CD4-positive, alpha-beta T cell treated with Interleukin-4 for 4 hours (primary cell): Measurements from ENCODE around the gene DNAJC5G.
A peak's percentile ranks its signal among the peaks of the same experiment; 100 is the strongest.

Source experiments
- DNase-seq: peaks from one replicate; pipeline ENCODE4 v3.0.0-alpha.2; 2020

Gene DNAJC5G

GRCh38 chr2:27275211-27276150 is at the start of gene DNAJC5G:
Gene DNAJC5G (plus strand): TSS chr2:27275433. CDS start chr2:27276729, 1,296 bp downstream.
- DNase-seq: no peak

- no peak for DNase-seq
Measured at GRCh38 chr2:27225526-27225925, 49.7 kb upstream of the DNAJC5G start.

- no peak for DNase-seq
Measured at GRCh38 chr2:27227501-27227900, 47.7 kb upstream of the DNAJC5G start.

- DNase-seq: no peak
Measured at GRCh38 chr2:27231921-27232320, 43.3 kb upstream of the DNAJC5G start.

GRCh38 chr2:27233341-27233740 is 41.9 kb upstream of the DNAJC5G start:
- DNase-seq: no peak

- no peak for DNase-seq
Measured at GRCh38 chr2:27236136-27236535, 39.1 kb upstream of the DNAJC5G start.

- DNase-seq: no peak
Measured at GRCh38 chr2:27236626-27237025, 38.6 kb upstream of the DNAJC5G start.

- DNase-seq: no peak
Measured at GRCh38 chr2:27237341-27237945, 37.8 kb upstream of the DNAJC5G start.

GRCh38 chr2:27238976-27239375 is 36.3 kb upstream of the DNAJC5G start:
- no peak for DNase-seq

- no peak for DNase-seq
Measured at GRCh38 chr2:27240406-27240805, 34.8 kb upstream of the DNAJC5G start.

- DNase-seq: no peak
Measured at GRCh38 chr2:27241761-27242613, 33.2 kb upstream of the DNAJC5G start.

- no peak for DNase-seq
Measured at GRCh38 chr2:27242614-27242951, 32.6 kb upstream of the DNAJC5G start.

GRCh38 chr2:27243391-27244130 is 31.7 kb upstream of the DNAJC5G start:
- no peak for DNase-seq

- no peak for DNase-seq
Measured at GRCh38 chr2:27245116-27245515, 30.1 kb upstream of the DNAJC5G start.

- DNase-seq: no peak
Measured at GRCh38 chr2:27245626-27246025, 29.6 kb upstream of the DNAJC5G start.

- no peak for DNase-seq
Measured at GRCh38 chr2:27247893-27248292, 27.3 kb upstream of the DNAJC5G start.

GRCh38 chr2:27249159-27249890 is 25.9 kb upstream of the DNAJC5G start:
- DNase-seq: no peak

- peak; percentile 31 for DNase-seq
Measured at GRCh38 chr2:27249891-27250651, 25.2 kb upstream of the DNAJC5G start.

GRCh38 chr2:27250652-27251379 is 24.4 kb upstream of the DNAJC5G start:
- no peak for DNase-seq

- DNase-seq: no peak
Measured at GRCh38 chr2:27251766-27252165, 23.5 kb upstream of the DNAJC5G start.
